Measurements from ENCODE around the gene CLDND2. TPM values are rescaled to one million over a fixed set of nuclear protein-coding genes. Genes with fewer than 3 reads are reported as not detected.

The CLDND2 gene
- total and polyA plus RNA-seq, 2 of the 8 experiments (the other 6 are each of a cell fraction or from before 2014, with no cell fraction given), result 0.21 to 0.56 TPM

- DNase-seq (ENCODE audit: low read depth in 1 of 2, low spot score in 2 of 2), result no peak
- peaks cover 4 to 28% of the 10 kb centered on the region in 2 experiments for H4K20me1 ChIP-seq (replicated peaks in 1 of 2; ENCODE audit: control insufficient read depth in 1 of 2, insufficient read depth in 2 of 2, low read length in 2 of 2)
- H2AFZ ChIP-seq (ENCODE audit: low read length), result no peak overlapping the region
- no peak overlapping the region for H3K56ac ChIP-seq (replicated peaks; ENCODE audit: insufficient read length, low read depth, low read length)
- ChIA-PET CTCF (ENCODE audit: partially characterized antibody) (interaction anchor here (0.5 to 2.2 kb wide), 8 partner anchors 9 to 341 kb away, joined by 3 to 6 read pairs (median 3); no protein-coding TSS in a partner anchor), POLR2A (ENCODE audit: partially characterized antibody) (interaction anchor here (1.0 to 2.4 kb wide), 4 partner anchors 9 to 27 kb away, joined by 3 to 7 read pairs (median 4); no protein-coding TSS in a partner anchor)
- H2BK120ac ChIP-seq (replicated peaks; ENCODE audit: low read depth, low read length), result no peak overlapping the region
- no peak overlapping the region for H4K91ac ChIP-seq (replicated peaks; ENCODE audit: insufficient read length, low read length)
- no peak for FAIRE-seq
- H2AK5ac ChIP-seq (ENCODE audit: low read depth, low read length), result no peak overlapping the region
- no peak overlapping the region for H2BK20ac ChIP-seq (ENCODE audit: low read length)
- WGBS, 2 experiments (ENCODE audit: extremely low coverage in 1 of 2, insufficient coverage in 1 of 2, insufficient read length in 1 of 2, insufficient replicate concordance in 2 of 2, low coverage in 1 of 2, low lambda C conversion rate in 2 of 2, missing lambda C conversion rate in 1 of 2), result 80% methylated on average over 3 of the region's 3 CpGs; no CpG with 5 or more reads in 1 of the 2 experiments
- H3K27me3 ChIP-seq (replicated peaks in 1 of 4; ENCODE audit: control insufficient read depth in 3 of 4, extremely low read depth in 1 of 4, insufficient read depth in 3 of 4, low read length in 3 of 4), result peaks cover 0 to 2% (median 0%) of the 10 kb centered on the region in 4 experiments; a peak in 3 of 7 replicates
- H3K9ac ChIP-seq (replicated peaks in 1 of 4; ENCODE audit: extremely low read depth in 1 of 4, low read depth in 3 of 4, low read length in 3 of 4), result no peak overlapping the region
- no peaks in the 10 kb centered on the region for H3K79me2 ChIP-seq (ENCODE audit: control insufficient read depth in 1 of 2, insufficient read depth in 2 of 2, low read length in 2 of 2)
- no peak overlapping the region for H3K4me2 ChIP-seq (ENCODE audit: insufficient read depth in 1 of 2, low read depth in 2 of 2, low read length in 2 of 2)
- H3K36me3 ChIP-seq (ENCODE audit: control insufficient read depth in 2 of 4, insufficient read depth in 4 of 4, low read length in 3 of 4), result 0 out of 8 replicates have a peak, but pooled peaks cover 0 to 2% (median 0%) of the 10 kb centered on the region in 4 experiments
- no peak overlapping the region for H3K18ac ChIP-seq (ENCODE audit: extremely low read depth, low read length)
- H3K23ac ChIP-seq (ENCODE audit: insufficient read length), result no peak overlapping the region
- H4K5ac ChIP-seq (ENCODE audit: insufficient read length, low read depth, low read length), result no peak overlapping the region
- no peak overlapping the region for H3K4me3 ChIP-seq (ENCODE audit: extremely low read depth in 1 of 4, insufficient read depth in 2 of 4, low read depth in 3 of 4, low read length in 4 of 4)
- H2BK5ac ChIP-seq (ENCODE audit: low read depth, low read length), result no peak overlapping the region
- peaks cover 14% of the 10 kb centered on the region for H3K79me1 ChIP-seq (ENCODE audit: low read depth, low read length)
- H3K4ac ChIP-seq (replicated peaks; ENCODE audit: insufficient read length, low read depth, low read length), result no peak overlapping the region
- H3K14ac ChIP-seq (ENCODE audit: insufficient read length), result no peak overlapping the region
- no peaks in the 10 kb centered on the region for H3K9me3 ChIP-seq (ENCODE audit: insufficient read depth in 2 of 2, low read depth in 1 of 2, low read length in 1 of 2)
- no peak overlapping the region for H2BK12ac ChIP-seq (ENCODE audit: low read depth, low read length)
- H2BK15ac ChIP-seq (ENCODE audit: low read length), result no peak overlapping the region
- H4K8ac ChIP-seq (ENCODE audit: extremely low read depth, insufficient read depth, low read length), result no peak overlapping the region
- peaks cover 9% of the 10 kb centered on the region; the same call in 1 of the 2 replicates for H3K23me2 ChIP-seq (ENCODE audit: low read depth, low read length)
- peaks cover under 1 to 6% (median 4%) of the 10 kb centered on the region in 4 experiments; a peak in 6 of 7 replicates for H3K4me1 ChIP-seq (replicated peaks in 1 of 4; ENCODE audit: control insufficient read depth in 3 of 4, insufficient read depth in 4 of 4, low read length in 3 of 4)
- no peak overlapping the region for H3K27ac ChIP-seq (ENCODE audit: low read depth, low read length)
- TF ChIP-seq ATF3 (IDR thresholded peaks at IDR 0.05; ENCODE audit: insufficient read depth, low read depth, low read length) (no peak), TCF12 (IDR thresholded peaks at IDR 0.05; ENCODE audit: low read depth, low read length) (no peak), RNF2 (IDR thresholded peaks at IDR 0.05; ENCODE audit: borderline replicate concordance, low read depth, low read length, missing control alignments, poor library complexity, severe bottlenecking) (no peak)
Measured at GRCh38 chr19:51317376-51317775, 51.4 kb downstream of the CLDND2 start.

All from H1 (cell line).